Liver (tissue), 9 donors: Measurements from ENCODE around the gene RSRC1. TPM values are rescaled to one million over a fixed set of nuclear protein-coding genes. Genes with fewer than 3 reads are reported as not detected.

Experiments used
- DNase-seq: peaks from one replicate; pipeline ENCODE4 v3.0.0-alpha.2; 2017; ENCODE audit warnings: low spot score
- H3K27ac ChIP-seq, 2 donors: one replicate each; pipeline ENCODE4 v1.7.0; 2013; ENCODE audit warnings: inconsistent platforms in 2 of 2, low read length in 2 of 2, control low read depth in 1 of 2, low read depth in 1 of 2, mild to moderate bottlenecking in 1 of 2
- H3K27me3 ChIP-seq, 4 donors: one replicate each; pipeline versions ENCODE4 v1.6.1 to v1.7.0; 2013; ENCODE audit warnings: low read length in 3 of 4, inconsistent platforms in 1 of 4, mild to moderate bottlenecking in 1 of 4, moderate library complexity in 1 of 4; ENCODE audit not compliant: control insufficient read depth in 4 of 4, insufficient read depth in 4 of 4
- H3K36me3 ChIP-seq, 4 donors: one replicate each; pipeline versions ENCODE4 v1.6.1 to v1.7.0; 2013; ENCODE audit warnings: low read length in 3 of 4, mild to moderate bottlenecking in 3 of 4, low read depth in 1 of 4, moderate library complexity in 1 of 4; ENCODE audit not compliant: control insufficient read depth in 4 of 4, insufficient read depth in 3 of 4
- H3K4me1 ChIP-seq, 4 donors: one replicate each; pipeline versions ENCODE4 v1.6.1 to v1.7.0; 2013; ENCODE audit warnings: low read length in 3 of 4, mild to moderate bottlenecking in 3 of 4, moderate library complexity in 1 of 4; ENCODE audit not compliant: control insufficient read depth in 4 of 4, insufficient read depth in 4 of 4
- H3K4me3 ChIP-seq, 3 donors: one replicate each; pipeline versions ENCODE4 v1.6.1 to v1.7.0; 2013; ENCODE audit warnings: low read length in 3 of 3, control low read depth in 1 of 3, low read depth in 1 of 3, mild to moderate bottlenecking in 1 of 3
- H3K9ac ChIP-seq, 2 donors: one replicate each; pipeline ENCODE4 v1.7.0; 2013; ENCODE audit warnings: low read length in 2 of 2, mild to moderate bottlenecking in 2 of 2, moderate library complexity in 2 of 2, control low read depth in 1 of 2, low read depth in 1 of 2
- H3K9me3 ChIP-seq, 4 donors: one replicate each; pipeline versions ENCODE4 v1.6.1 to v1.7.0; 2013; ENCODE audit warnings: low read length in 3 of 4; ENCODE audit not compliant: control insufficient read depth in 4 of 4
- ATF3 ChIP-seq: IDR thresholded peaks from 2 replicates; pipeline ENCODE4 v1.6.1; 2016; ENCODE audit warnings: antibody characterized with exemption
- EGR1 ChIP-seq, 2 donors: IDR thresholded peaks; 2 replicates each; pipeline ENCODE4 v1.6.1; 2016 to 2018; ENCODE audit warnings: antibody characterized with exemption in 2 of 2, low read depth in 2 of 2
- FOXA1 ChIP-seq: IDR thresholded peaks from 2 replicates; pipeline ENCODE4 v1.6.1; 2016; ENCODE audit warnings: antibody characterized with exemption
- GABPA ChIP-seq, 2 donors: IDR thresholded peaks in 1 of 2; conservative IDR thresholded peaks in 1 of 2; 2 replicates each; pipeline ENCODE4 v1.6.1; 2016; ENCODE audit warnings: antibody characterized with exemption in 2 of 2, mild to moderate bottlenecking in 1 of 2, moderate library complexity in 1 of 2
- HNF4A ChIP-seq, 2 donors: conservative IDR thresholded peaks; 2 replicates each; pipeline ENCODE4 v1.6.1; 2016; ENCODE audit warnings: antibody characterized with exemption in 2 of 2, mild to moderate bottlenecking in 2 of 2
- HNF4G ChIP-seq: IDR thresholded peaks from 2 replicates; pipeline ENCODE4 v1.6.1; 2016; ENCODE audit warnings: antibody characterized with exemption
- JUND ChIP-seq, 2 donors: IDR thresholded peaks; 2 replicates each; pipeline ENCODE4 v1.6.1; 2016; ENCODE audit warnings: antibody characterized with exemption in 2 of 2
- RAD21 ChIP-seq, 2 donors: IDR thresholded peaks; 2 replicates each; pipeline ENCODE4 v1.6.1; 2016; ENCODE audit warnings: antibody characterized with exemption in 2 of 2, mild to moderate bottlenecking in 2 of 2
- REST ChIP-seq: IDR thresholded peaks from 2 replicates; pipeline ENCODE4 v1.6.1; 2016; ENCODE audit warnings: antibody characterized with exemption, mild to moderate bottlenecking
- RXRA ChIP-seq, 2 donors: IDR thresholded peaks; 2 replicates each; pipeline ENCODE4 v1.6.1; 2017 to 2018; ENCODE audit warnings: antibody characterized with exemption in 2 of 2, mild to moderate bottlenecking in 1 of 2
- SP1 ChIP-seq: IDR thresholded peaks from 2 replicates; pipeline ENCODE4 v1.6.1; 2018; ENCODE audit warnings: antibody characterized with exemption, mild to moderate bottlenecking
- TAF1 ChIP-seq: conservative IDR thresholded peaks from 2 replicates; pipeline ENCODE4 v1.6.1; 2016; ENCODE audit warnings: antibody characterized with exemption, mild to moderate bottlenecking
- YY1 ChIP-seq: IDR thresholded peaks from 2 replicates; pipeline ENCODE4 v1.6.1; 2016; ENCODE audit warnings: antibody characterized with exemption, mild to moderate bottlenecking
- ZBTB33 ChIP-seq: IDR thresholded peaks from 2 replicates; pipeline ENCODE4 v1.6.1; 2016; ENCODE audit warnings: antibody characterized with exemption
- WGBS: extraction: QIAGEN DNeasy Blood & Tissue Kit; methylation state at CpG from one replicate; pipeline ENCODE4 v1.1.7; 2013; 5-methylcytosine and 5-hydroxymethylcytosine counted together
- polyA plus RNA-seq, 2 donors: library from polyadenylated mRNA; stranded (reverse) in 1 of 2; unstranded in 1 of 2; fragments of 200-250 nt in 1 of 2; fragments of >200 nt in 1 of 2; fragmentation: Nextera tagmentation in 1 of 2; extraction: Ambion mirVana in 1 of 2; gene quantifications; one replicate each; pipeline versions ENCODE4 v1.2.1 to v1.2.3, GENCODE V29; 2013 to 2015
- total RNA-seq, 2 donors: library from RNA; depleted of rRNA; stranded (reverse); fragments of >200 nt; gene quantifications; one replicate each; pipeline ENCODE4 v1.2.3, GENCODE V29; 2014
- TF ChIP-seq, protein P1 (sequence below): fragments of 150-350 bp; IDR thresholded peaks from 2 replicates; pipeline ENCODE4 v1.5.1; 2017; ENCODE audit warnings: improper control_type of control experiment, low read depth, low read length; ENCODE audit not compliant: missing input control
- TF ChIP-seq, protein P2 (sequence below): IDR thresholded peaks from 2 replicates; pipeline ENCODE4 v1.6.1; 2016; ENCODE audit warnings: antibody characterized with exemption
- donor health status: healthy.
- donor health status: healthy.
- donor health status: healthy.
- donor health status: healthy.
- donor health status: healthy.

Gene RSRC1
- total and polyA plus RNA-seq, 4 donors = 7.2 to 30.3 (median 20.7) TPM

GRCh38 chr3:158430968-158431367, 321.1 kb downstream of the RSRC1 start:
- Histone ChIP-seq H3K9ac (no peak overlapping the region), H3K9me3 (no peaks in the 10 kb centered on the region), H3K4me3 (no peak overlapping the region), H3K27me3 (no peaks in the 10 kb centered on the region), H3K27ac (no peak overlapping the region), H3K4me1 (peaks cover 0 to 7% (median 5%) of the 10 kb centered on the region in 4 donors), H3K36me3 (no peaks in the 10 kb centered on the region)
- no peak for DNase-seq
- TF ChIP-seq REST (no peak), JUND (IDR thresholded peaks at IDR 0.05) (no peak), RAD21 (IDR thresholded peaks at IDR 0.05) (no peak), EGR1 (IDR thresholded peaks at IDR 0.05; ENCODE audit: low read depth in 2 of 2) (no peak), FOXA1 (no peak), SP1 (no peak), GABPA (IDR thresholded peaks at IDR 0.05 in 1 of 2, conservative IDR thresholded peaks at IDR 0.05 in 1 of 2) (no peak), HNF4G (no peak), TAF1 (no peak), YY1 (no peak), HNF4A (conservative IDR thresholded peaks at IDR 0.05) (no peak), RXRA (IDR thresholded peaks at IDR 0.05) (no peak), ATF3 (no peak), ZBTB33 (no peak)
- TF ChIP-seq, protein P1, sequence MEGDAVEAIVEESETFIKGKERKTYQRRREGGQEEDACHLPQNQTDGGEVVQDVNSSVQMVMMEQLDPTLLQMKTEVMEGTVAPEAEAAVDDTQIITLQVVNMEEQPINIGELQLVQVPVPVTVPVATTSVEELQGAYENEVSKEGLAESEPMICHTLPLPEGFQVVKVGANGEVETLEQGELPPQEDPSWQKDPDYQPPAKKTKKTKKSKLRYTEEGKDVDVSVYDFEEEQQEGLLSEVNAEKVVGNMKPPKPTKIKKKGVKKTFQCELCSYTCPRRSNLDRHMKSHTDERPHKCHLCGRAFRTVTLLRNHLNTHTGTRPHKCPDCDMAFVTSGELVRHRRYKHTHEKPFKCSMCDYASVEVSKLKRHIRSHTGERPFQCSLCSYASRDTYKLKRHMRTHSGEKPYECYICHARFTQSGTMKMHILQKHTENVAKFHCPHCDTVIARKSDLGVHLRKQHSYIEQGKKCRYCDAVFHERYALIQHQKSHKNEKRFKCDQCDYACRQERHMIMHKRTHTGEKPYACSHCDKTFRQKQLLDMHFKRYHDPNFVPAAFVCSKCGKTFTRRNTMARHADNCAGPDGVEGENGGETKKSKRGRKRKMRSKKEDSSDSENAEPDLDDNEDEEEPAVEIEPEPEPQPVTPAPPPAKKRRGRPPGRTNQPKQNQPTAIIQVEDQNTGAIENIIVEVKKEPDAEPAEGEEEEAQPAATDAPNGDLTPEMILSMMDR = no peak
- TF ChIP-seq, protein P2, sequence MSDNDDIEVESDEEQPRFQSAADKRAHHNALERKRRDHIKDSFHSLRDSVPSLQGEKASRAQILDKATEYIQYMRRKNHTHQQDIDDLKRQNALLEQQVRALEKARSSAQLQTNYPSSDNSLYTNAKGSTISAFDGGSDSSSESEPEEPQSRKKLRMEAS = no peak

- no peak overlapping the region for H3K27ac ChIP-seq
- H3K9me3 ChIP-seq = no peaks in the 10 kb centered on the region
- H3K4me1 ChIP-seq = peaks cover 0 to 7% (median 5%) of the 10 kb centered on the region in 4 donors
- H3K36me3 ChIP-seq = no peaks in the 10 kb centered on the region
- WGBS = 83% methylated on average over 3 of the region's 3 CpGs
- H3K4me3 ChIP-seq = no peak overlapping the region
- TF ChIP-seq SP1 = no peak
- TF ChIP-seq EGR1 (IDR thresholded peaks at IDR 0.05; ENCODE audit: low read depth in 2 of 2) = no peak
- TF ChIP-seq GABPA (IDR thresholded peaks at IDR 0.05 in 1 of 2, conservative IDR thresholded peaks at IDR 0.05 in 1 of 2) = no peak
- no peak for TF ChIP-seq FOXA1
- no peak for DNase-seq
- H3K9ac ChIP-seq = no peak overlapping the region
- no peaks in the 10 kb centered on the region for H3K27me3 ChIP-seq
These were observed 321.9 kb downstream of the RSRC1 start for GRCh38 chr3:158431829-158432228.
